ENCODE measurements around the gene DNAJC28.
"Not testable (repeated sequence)": the region's sequence is repeated elsewhere in the genome, so short reads cannot be mapped to it uniquely, and the experiment has no call there.

DNAJC28 gene

DNA sequence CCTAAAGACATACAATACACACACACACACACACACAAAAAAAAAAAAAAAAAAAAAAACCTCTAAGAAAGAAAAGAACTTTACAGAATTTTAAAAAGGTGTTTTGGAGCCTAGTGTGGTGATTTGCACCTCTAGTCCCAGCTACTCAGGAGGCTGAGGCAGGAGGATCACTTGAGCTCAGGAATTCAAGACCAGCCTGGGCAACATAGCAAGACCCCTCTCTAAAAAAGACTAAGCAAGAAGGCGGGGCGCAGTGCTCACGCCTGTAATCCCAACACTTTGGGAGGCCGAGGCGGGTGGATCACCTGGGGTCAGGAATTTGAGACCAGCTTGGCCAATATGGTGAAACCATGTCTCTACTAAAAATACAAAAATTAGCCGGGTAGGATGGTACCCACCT is 44.9 kb downstream of the DNAJC28 start:
- peaks cover 13% of the 10 kb centered on the region for H3K36me3 Mint-ChIP-seq (ENCODE audit: insufficient read depth)
- DNase-seq (ENCODE audit: low spot score in 2 of 2); H3K4me3 Mint-ChIP-seq; ATAC-seq (replicated peaks; ENCODE audit: extremely low read depth, poor library complexity, severe bottlenecking); H3K4me1 Mint-ChIP-seq; H3K27me3 Mint-ChIP-seq; H3K27ac Mint-ChIP-seq (ENCODE audit: low read depth); H3K9me3 Mint-ChIP-seq: not testable (repeated sequence)

DNA sequence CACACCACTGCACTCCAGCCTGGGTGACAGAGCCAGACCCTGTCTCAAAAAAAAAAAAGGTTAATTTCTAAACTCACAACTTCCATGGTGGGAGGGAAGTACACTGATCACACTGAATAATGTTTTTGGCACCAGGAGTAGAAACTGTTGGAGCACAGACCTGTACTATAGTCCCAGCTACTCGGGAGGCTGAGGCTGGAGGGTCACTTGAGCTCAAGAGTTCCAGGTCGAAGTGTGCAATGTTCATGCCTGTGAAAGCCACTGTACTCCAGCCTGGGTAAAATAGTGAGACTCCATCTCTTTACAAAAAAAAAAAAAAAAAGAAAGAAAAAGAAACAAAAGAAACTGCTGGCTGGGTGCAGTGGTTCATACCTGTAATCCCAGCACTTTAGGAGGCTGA is 47.0 kb downstream of the DNAJC28 start:
- Mint-ChIP-seq H3K36me3 (ENCODE audit: insufficient read depth) (peaks cover 13% of the 10 kb centered on the region), H3K27ac (ENCODE audit: low read depth) (no peak overlapping the region), H3K4me1 (no peaks in the 10 kb centered on the region), H3K27me3 (no peaks in the 10 kb centered on the region), H3K9me3 (no peaks in the 10 kb centered on the region), H3K4me3 (no peak overlapping the region)
- ATAC-seq (replicated peaks; ENCODE audit: extremely low read depth, poor library complexity, severe bottlenecking) (no peak), DNase-seq (ENCODE audit: low spot score in 2 of 2) (no peak)

DNA sequence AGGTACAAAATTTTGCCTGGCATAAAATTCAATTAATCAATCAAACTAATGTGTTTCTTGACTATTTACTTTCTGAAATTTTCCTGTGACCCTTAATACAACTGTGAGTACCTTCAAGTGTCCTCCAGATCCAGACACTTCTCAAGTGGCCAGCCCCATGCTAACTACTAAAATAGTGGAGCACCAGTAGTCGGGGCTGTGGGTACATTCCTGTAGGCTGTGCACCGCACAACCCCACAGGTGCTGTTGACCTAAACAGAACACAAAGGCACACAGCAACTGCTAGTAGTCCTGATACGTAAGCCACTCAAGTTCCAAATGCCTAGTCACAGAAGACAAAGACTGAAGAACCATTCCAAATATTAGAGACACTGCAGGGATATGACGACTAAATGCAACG is 48.3 kb downstream of the DNAJC28 start:
- H3K27ac Mint-ChIP-seq (ENCODE audit: low read depth) = no peak overlapping the region
- DNase-seq (ENCODE audit: low spot score in 2 of 2) = no peak
- peaks cover 17% of the 10 kb centered on the region for H3K36me3 Mint-ChIP-seq (ENCODE audit: insufficient read depth)
- no peak overlapping the region for H3K4me3 Mint-ChIP-seq
- ATAC-seq (replicated peaks; ENCODE audit: extremely low read depth, poor library complexity, severe bottlenecking) = no peak
- H3K27me3 Mint-ChIP-seq = no peaks in the 10 kb centered on the region
- H3K9me3 Mint-ChIP-seq = no peaks in the 10 kb centered on the region
- H3K4me1 Mint-ChIP-seq = no peaks in the 10 kb centered on the region

DNA sequence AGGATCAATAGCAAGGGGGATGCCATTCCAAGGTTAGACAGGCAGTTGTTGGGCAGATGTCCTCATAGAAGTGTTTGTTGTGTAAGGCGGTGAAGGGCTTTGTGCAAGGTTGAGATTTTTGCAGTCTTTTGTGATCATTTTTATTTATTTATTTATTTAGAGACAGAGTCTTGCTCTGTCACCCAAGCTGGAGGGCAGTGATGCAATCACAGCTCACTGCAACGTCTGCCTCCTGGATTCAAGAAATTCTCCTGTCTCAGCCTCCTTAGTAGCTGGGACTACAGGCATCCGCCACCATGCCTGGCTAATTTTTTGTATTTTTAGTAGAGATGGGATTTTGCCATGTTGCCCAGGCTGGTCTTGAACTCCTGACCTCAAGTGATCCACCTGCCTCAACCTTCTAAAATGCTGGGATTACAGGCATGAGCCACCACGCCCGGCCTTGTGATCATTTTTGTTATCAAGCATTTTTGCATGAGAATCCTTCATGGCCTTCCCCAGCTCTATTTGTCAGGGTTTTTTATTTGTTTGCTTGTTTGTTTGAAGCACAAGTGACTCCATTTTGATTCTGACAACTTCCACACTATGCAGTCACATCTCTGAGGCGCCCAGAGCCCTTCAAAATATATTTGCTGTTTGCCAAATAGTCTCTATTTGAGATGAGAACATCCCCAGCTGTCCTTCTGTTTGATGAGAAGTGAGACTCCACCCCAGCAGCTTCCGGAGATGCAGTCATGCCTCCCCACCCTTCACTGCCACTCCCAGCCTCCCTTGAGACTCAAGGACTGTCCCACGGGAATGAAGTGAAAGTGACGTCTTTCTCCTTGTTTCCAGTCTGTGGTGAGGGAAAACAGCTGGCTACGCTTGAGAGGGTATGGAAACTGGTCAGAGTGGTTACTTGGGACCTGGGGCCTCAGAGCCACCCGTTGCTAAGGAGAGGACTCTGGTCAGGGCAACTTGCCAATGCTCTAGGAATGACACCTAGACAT is 49.7 kb downstream of the DNAJC28 start:
- Mint-ChIP-seq H3K4me1 (no peaks in the 10 kb centered on the region), H3K4me3 (no peak overlapping the region), H3K27me3 (no peaks in the 10 kb centered on the region), H3K27ac (ENCODE audit: low read depth) (no peak overlapping the region), H3K9me3 (no peaks in the 10 kb centered on the region), H3K36me3 (ENCODE audit: insufficient read depth) (peaks cover 17% of the 10 kb centered on the region)
- DNase-seq (ENCODE audit: low spot score in 2 of 2) (no peak), ATAC-seq (replicated peaks; ENCODE audit: extremely low read depth, poor library complexity, severe bottlenecking) (no peak)
